Measurements from ENCODE around the gene AUTS2. TPM values are rescaled to one million over a fixed set of nuclear protein-coding genes. Genes with fewer than 3 reads are reported as not detected.

AUTS2 gene
- total RNA-seq, 1 donor from 2014 or later, result 56.0 TPM

- H3K27me3 ChIP-seq, result no peaks in the 10 kb centered on the region
- no peaks in the 10 kb centered on the region for H3K36me3 ChIP-seq
- no peak for ATAC-seq
- H3K27ac ChIP-seq, result no peak overlapping the region
- H3K4me3 ChIP-seq, result no peak overlapping the region
- no peaks in the 10 kb centered on the region for H3K4me1 ChIP-seq
- no peak for DNase-seq
- intact Hi-C loops (cut with DNase I), result no loop called here
- H3K9me3 ChIP-seq, result no peaks in the 10 kb centered on the region
- TF ChIP-seq CTCF (IDR thresholded peaks at IDR 0.05), result no peak
Measured at GRCh38 chr7:69832356-69832755, 234.1 kb downstream of the AUTS2 start.

DNA sequence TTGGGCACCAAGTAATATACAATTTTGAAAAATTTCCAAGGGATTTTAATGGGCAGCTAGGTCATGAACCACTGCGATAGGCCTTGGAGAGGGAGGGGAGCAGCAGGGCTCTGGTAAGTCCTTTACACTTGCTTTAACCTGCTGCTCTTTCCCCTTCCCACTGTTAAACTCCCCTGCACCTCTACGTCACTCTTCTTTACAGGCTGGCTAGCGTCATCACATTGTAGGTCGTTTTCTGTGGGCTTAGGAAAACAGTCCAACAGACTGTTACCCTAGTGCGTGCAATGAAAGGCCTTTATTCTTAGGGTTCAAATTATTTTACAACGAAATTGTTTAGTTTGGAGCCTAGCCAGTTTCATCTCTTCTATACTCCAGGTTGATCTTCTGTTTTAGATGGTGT, 235.7 kb downstream of the AUTS2 start:
- ATAC-seq (no peak), DNase-seq (no peak)
- intact Hi-C loops (cut with DNase I), result no loop called here
- no peaks in the 10 kb centered on the region for H3K36me3 ChIP-seq
- H3K27ac ChIP-seq, result no peak overlapping the region
- no peaks in the 10 kb centered on the region for H3K9me3 ChIP-seq
- no peaks in the 10 kb centered on the region for H3K27me3 ChIP-seq
- H3K4me3 ChIP-seq, result no peak overlapping the region
- H3K4me1 ChIP-seq, result no peaks in the 10 kb centered on the region
- TF ChIP-seq CTCF (IDR thresholded peaks at IDR 0.05), result no peak

DNA sequence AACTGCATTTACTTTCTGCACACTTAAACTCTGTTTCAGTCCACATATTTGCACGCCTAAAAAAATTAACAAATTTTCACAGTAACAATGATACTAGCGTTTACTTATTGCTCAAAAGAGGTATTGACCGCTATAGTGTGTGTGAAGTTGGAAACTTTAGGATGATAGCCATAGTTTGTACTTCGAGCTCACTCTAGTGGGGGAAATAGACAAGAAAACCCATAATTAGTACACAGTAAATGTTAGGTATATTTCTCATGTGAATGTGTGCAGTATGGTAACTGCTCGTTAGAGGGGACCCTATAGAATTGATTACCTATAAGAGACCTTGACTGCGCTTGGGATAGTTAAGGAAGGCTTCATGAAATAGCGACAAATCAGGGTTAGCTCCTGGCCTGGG, 238.4 kb downstream of the AUTS2 start:
- Histone ChIP-seq H3K27me3 (no peaks in the 10 kb centered on the region), H3K9me3 (no peaks in the 10 kb centered on the region), H3K4me1 (no peaks in the 10 kb centered on the region), H3K36me3 (no peaks in the 10 kb centered on the region), H3K27ac (no peak overlapping the region), H3K4me3 (no peak overlapping the region)
- no peak for DNase-seq
- ATAC-seq, result no peak
- no peak for TF ChIP-seq CTCF (IDR thresholded peaks at IDR 0.05)
- intact Hi-C loops (cut with DNase I), result no loop called here

- no peak for TF ChIP-seq CTCF (IDR thresholded peaks at IDR 0.05)
- H3K36me3 ChIP-seq, result no peaks in the 10 kb centered on the region
- DNase-seq, result no peak
- H3K27ac ChIP-seq, result no peak overlapping the region
- H3K9me3 ChIP-seq, result no peaks in the 10 kb centered on the region
- intact Hi-C loops (cut with DNase I), result no loop called here
- ATAC-seq, result no peak
- no peaks in the 10 kb centered on the region for H3K27me3 ChIP-seq
- H3K4me3 ChIP-seq, result no peak overlapping the region
- H3K4me1 ChIP-seq, result no peaks in the 10 kb centered on the region
Measured at GRCh38 chr7:69837387-69838068, 239.3 kb downstream of the AUTS2 start.

DNA sequence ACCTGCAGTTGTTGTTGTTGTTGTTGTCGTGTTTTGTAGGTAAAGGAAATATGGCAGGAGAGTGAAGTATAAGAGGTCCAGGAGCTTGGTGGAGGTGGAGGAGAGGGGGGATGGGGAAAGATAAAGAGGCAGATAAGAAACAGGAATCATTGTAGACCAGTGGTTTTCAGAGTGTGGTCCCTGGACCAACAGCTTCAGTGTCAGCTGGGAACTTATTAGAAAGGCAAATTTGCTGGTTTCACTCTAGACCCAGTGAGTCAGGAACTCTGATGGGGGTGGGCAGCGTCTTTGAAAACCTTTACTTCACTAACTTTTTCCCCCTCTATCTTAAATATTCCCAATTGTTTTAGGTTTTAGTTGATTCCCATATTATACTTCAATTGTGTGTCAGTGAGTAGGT, 241.5 kb downstream of the AUTS2 start:
- DNase-seq (no peak), ATAC-seq (no peak)
- Histone ChIP-seq H3K9me3 (no peaks in the 10 kb centered on the region), H3K27ac (no peak overlapping the region), H3K36me3 (no peaks in the 10 kb centered on the region), H3K4me3 (no peak overlapping the region), H3K4me1 (no peaks in the 10 kb centered on the region), H3K27me3 (no peaks in the 10 kb centered on the region)
- intact Hi-C loops (cut with DNase I), result no loop called here
- no peak for TF ChIP-seq CTCF (IDR thresholded peaks at IDR 0.05)

GRCh38 chr7:69840248-69840647, 242.0 kb downstream of the AUTS2 start:
- intact Hi-C loops (cut with DNase I), result no loop called here
- Histone ChIP-seq H3K36me3 (no peaks in the 10 kb centered on the region), H3K4me3 (no peak overlapping the region), H3K27ac (no peak overlapping the region), H3K9me3 (no peaks in the 10 kb centered on the region), H3K4me1 (no peaks in the 10 kb centered on the region), H3K27me3 (no peaks in the 10 kb centered on the region)
- ATAC-seq (peak; percentile 29), DNase-seq (no peak)
- TF ChIP-seq CTCF (IDR thresholded peaks at IDR 0.05), result no peak
